Measurements from ENCODE around the gene PNLIPRP1. TPM values are rescaled to one million over a fixed set of nuclear protein-coding genes. Genes with fewer than 3 reads are reported as not detected.

Gene PNLIPRP1
- polyA plus RNA-seq, 1 donor from 2014 or later: not detected

- Histone ChIP-seq H3K9ac (ENCODE audit: low read length) (no peak overlapping the region), H3K27ac (ENCODE audit: low read length) (no peak overlapping the region), H2AFZ (ENCODE audit: low read depth, low read length) (no peak overlapping the region), H3K4me3 (ENCODE audit: low read length) (no peak overlapping the region), H3K4me2 (ENCODE audit: low read length) (no peak overlapping the region), H3K36me3 (ENCODE audit: insufficient read depth, low read length) (no peaks in the 10 kb centered on the region), H3K9me2 (ENCODE audit: insufficient read depth, low read length) (no peaks in the 10 kb centered on the region), H3K9me3 (ENCODE audit: low read length) (no peaks in the 10 kb centered on the region), H3K79me2 (replicated peaks; ENCODE audit: insufficient read depth, low read length) (no peaks in the 10 kb centered on the region), H3F3A (ENCODE audit: insufficient read depth, low read length, poor library complexity, severe bottlenecking) (no peaks in the 10 kb centered on the region), H4K20me1 (ENCODE audit: insufficient read depth) (no peaks in the 10 kb centered on the region), H3K27me3 (ENCODE audit: insufficient read depth, low read depth, low read length) (no peaks in the 10 kb centered on the region)
- TF ChIP-seq EZH2 (IDR thresholded peaks at IDR 0.05; ENCODE audit: borderline replicate concordance, insufficient read depth, low read length, poor library complexity, severe bottlenecking) (no peak), POLR2AphosphoS5 (IDR thresholded peaks at IDR 0.05) (no peak), TAF1 (IDR thresholded peaks at IDR 0.05; ENCODE audit: low read depth) (no peak), REST (IDR thresholded peaks at IDR 0.05; ENCODE audit: borderline replicate concordance) (no peak)
Measured at GRCh38 chr10:116646502-116646901, 55.7 kb downstream of the PNLIPRP1 start.

- H3K4me2 ChIP-seq (ENCODE audit: low read length): no peak overlapping the region
- H2AFZ ChIP-seq (ENCODE audit: low read depth, low read length): no peak overlapping the region
- no peaks in the 10 kb centered on the region for H3K9me2 ChIP-seq (ENCODE audit: insufficient read depth, low read length)
- H3K79me2 ChIP-seq (replicated peaks; ENCODE audit: insufficient read depth, low read length): no peaks in the 10 kb centered on the region
- no peaks in the 10 kb centered on the region for H3K36me3 ChIP-seq (ENCODE audit: insufficient read depth, low read length)
- H3K4me3 ChIP-seq (ENCODE audit: low read length): no peak overlapping the region
- H3K27me3 ChIP-seq (ENCODE audit: insufficient read depth, low read depth, low read length): no peaks in the 10 kb centered on the region
- no peaks in the 10 kb centered on the region for H3K9me3 ChIP-seq (ENCODE audit: low read length)
- H4K20me1 ChIP-seq (ENCODE audit: insufficient read depth): no peaks in the 10 kb centered on the region
- no peaks in the 10 kb centered on the region for H3F3A ChIP-seq (ENCODE audit: insufficient read depth, low read length, poor library complexity, severe bottlenecking)
- H3K9ac ChIP-seq (ENCODE audit: low read length): no peak overlapping the region
- no peak overlapping the region for H3K27ac ChIP-seq (ENCODE audit: low read length)
- TF ChIP-seq RAD21 (conservative IDR thresholded peaks at IDR 0.05): no peak
- no peak for TF ChIP-seq MXI1 (conservative IDR thresholded peaks at IDR 0.05; ENCODE audit: poor library complexity, severe bottlenecking)
- no peak for TF ChIP-seq POLR2AphosphoS5 (IDR thresholded peaks at IDR 0.05)
- no peak for TF ChIP-seq CTCF (IDR thresholded peaks at IDR 0.05; ENCODE audit: poor library complexity, severe bottlenecking)
- no peak for TF ChIP-seq EZH2 (IDR thresholded peaks at IDR 0.05; ENCODE audit: borderline replicate concordance, insufficient read depth, low read length, poor library complexity, severe bottlenecking)
- TF ChIP-seq EP300 (conservative IDR thresholded peaks at IDR 0.05; ENCODE audit: poor library complexity, severe bottlenecking): no peak
- TF ChIP-seq TAF1 (IDR thresholded peaks at IDR 0.05; ENCODE audit: low read depth): no peak
- TF ChIP-seq REST (IDR thresholded peaks at IDR 0.05; ENCODE audit: borderline replicate concordance): no peak
- no peak for TF ChIP-seq SMC3 (conservative IDR thresholded peaks at IDR 0.05; ENCODE audit: poor library complexity)
Measured at GRCh38 chr10:116648903-116649302, 58.1 kb downstream of the PNLIPRP1 start.
